GM20000 (cell line): ENCODE data around the gene TFAP2A.
A peak's percentile ranks its signal among the peaks of the same experiment; 100 is the strongest.

Experiments used
- DNase-seq: peaks from one replicate; pipeline ENCODE4 v3.0.0; 2012; ENCODE audit warnings: low spot score
- TF ChIP-seq, protein P1 (sequence below): IDR thresholded peaks from 2 replicates; pipeline ENCODE4 v1.5.1; 2012; ENCODE audit warnings: mild to moderate bottlenecking, control low read depth; ENCODE audit errors: extremely low read depth, missing control alignments

TFAP2A gene

GRCh38 chr6:10421158-10421920, 6.5 kb upstream of the TFAP2A start:
- TF ChIP-seq, protein P1, sequence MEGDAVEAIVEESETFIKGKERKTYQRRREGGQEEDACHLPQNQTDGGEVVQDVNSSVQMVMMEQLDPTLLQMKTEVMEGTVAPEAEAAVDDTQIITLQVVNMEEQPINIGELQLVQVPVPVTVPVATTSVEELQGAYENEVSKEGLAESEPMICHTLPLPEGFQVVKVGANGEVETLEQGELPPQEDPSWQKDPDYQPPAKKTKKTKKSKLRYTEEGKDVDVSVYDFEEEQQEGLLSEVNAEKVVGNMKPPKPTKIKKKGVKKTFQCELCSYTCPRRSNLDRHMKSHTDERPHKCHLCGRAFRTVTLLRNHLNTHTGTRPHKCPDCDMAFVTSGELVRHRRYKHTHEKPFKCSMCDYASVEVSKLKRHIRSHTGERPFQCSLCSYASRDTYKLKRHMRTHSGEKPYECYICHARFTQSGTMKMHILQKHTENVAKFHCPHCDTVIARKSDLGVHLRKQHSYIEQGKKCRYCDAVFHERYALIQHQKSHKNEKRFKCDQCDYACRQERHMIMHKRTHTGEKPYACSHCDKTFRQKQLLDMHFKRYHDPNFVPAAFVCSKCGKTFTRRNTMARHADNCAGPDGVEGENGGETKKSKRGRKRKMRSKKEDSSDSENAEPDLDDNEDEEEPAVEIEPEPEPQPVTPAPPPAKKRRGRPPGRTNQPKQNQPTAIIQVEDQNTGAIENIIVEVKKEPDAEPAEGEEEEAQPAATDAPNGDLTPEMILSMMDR: no peak
- DNase-seq: no peak

DNA sequence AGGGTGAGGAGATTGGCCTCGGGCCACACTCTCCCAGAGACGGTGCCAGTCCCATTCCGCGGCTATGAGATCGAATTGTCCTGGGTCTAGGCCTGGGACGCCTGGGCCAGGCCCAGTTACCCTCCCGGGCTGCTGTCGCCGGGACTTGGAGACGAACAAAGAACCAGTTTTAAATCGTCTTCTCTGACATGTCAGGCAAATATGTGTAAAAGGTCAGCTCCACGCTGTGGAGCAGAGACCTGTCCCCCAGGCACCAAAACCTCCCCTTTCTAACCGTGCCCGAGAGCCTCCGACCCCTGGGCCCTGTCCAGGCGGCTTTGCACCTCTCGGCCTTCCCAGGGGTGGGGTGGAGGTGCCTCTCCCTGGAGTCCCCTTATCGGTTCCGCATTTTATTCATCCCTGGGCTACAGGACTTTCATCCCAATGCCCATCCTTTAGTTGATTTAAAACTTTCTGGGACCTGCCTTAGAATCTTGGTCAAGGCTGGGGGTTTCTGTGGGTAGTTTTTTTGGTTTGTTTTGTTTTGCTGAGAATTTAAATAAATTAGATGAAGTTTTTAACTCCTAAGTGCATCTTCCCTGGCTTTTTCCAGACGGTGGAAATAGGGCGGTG, 5.8 kb upstream of the TFAP2A start:
- DNase-seq: no peak
- TF ChIP-seq, protein P1: no peak

GRCh38 chr6:10419749-10420545, 5.1 kb upstream of the TFAP2A start:
- no peak for DNase-seq
- TF ChIP-seq, protein P1: no peak

GRCh38 chr6:10418862-10419748, 4.2 kb upstream of the TFAP2A start:
- TF ChIP-seq, protein P1: no peak
- peak; percentile 69 for DNase-seq

GRCh38 chr6:10418361-10418861, 3.5 kb upstream of the TFAP2A start:
- no peak for DNase-seq
- TF ChIP-seq, protein P1: no peak

- DNase-seq: no peak
- TF ChIP-seq, protein P1: no peak
Measured at GRCh38 chr6:10417681-10418104, 2.8 kb upstream of the TFAP2A start.
